Measurements from ENCODE around the gene NELFA. TPM values are rescaled to one million over a fixed set of nuclear protein-coding genes. Genes with fewer than 3 reads are reported as not detected.

Gene NELFA
- total RNA-seq, 1 experiment from 2014 or later = 56.1 TPM

DNA sequence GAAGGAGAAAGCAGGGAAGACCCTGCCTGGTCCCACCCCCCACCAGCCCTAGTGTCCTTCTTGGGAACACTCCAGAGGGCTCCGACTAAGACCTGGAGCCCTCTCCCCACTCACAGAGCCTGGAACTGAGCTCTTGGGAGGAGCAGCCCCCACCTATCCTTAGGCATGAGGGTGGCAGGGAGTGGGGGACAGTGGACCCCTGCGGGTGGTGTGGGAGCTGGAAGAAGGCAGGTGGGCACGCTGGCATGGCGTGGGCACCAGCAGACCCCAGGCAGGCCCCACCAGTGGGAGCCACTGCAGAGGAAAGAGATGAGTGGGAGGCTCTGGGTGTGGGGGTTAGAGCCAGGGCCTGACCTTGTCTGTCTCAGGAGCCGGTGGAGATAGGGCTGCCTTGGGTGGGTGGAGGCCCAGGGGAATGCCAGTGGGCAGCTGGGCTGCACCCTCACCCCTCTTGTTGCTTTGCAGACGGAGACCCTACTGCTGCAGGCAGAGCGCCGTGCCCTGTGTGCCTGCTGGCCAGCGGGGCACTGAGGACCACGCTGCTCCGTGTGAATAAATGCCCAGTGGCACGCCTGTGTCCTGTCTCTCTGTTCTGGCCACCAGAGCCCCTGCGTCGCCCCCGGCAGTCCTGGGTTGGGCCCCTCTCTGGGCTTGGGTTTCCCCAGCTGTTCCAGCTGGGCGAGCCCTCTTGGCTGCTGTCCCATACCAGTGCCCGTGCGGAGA, 34.8 kb upstream of the NELFA start:
- no peak overlapping the region for H3K4me3 ChIP-seq (replicated peaks in 1 of 2; ENCODE audit: low read depth in 1 of 2, low read length in 2 of 2)
- intact Hi-C loops (cut with micrococcal nuclease) = no loop called here
- BruUV-seq (replicated peaks) = TSS peak; percentile 42

DNA sequence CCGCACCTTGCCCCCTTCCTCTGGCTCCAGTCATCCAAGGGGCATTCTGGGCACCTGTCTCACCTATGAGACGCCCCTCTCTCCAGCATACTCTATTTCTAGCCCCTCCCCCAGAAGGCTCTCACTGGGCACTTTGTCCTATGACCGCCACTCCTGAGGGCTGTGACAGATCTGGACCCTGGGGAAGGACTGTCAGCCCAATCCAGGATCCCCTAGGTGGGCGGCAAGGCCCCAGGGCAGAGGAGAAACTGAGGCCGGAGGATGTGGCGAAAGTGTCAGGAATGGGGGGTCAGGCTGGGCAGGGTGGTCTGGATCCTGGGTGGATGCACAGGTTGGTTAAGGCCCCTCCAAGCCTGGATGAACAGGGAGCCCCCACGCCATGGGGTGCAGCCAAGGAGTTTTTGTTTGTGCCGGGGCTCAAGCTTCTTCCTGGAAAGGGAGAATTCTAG, 34.2 kb upstream of the NELFA start:
- peaks cover 7% of the 10 kb centered on the region; the same call in 1 of the 2 replicates for H3K79me2 ChIP-seq (ENCODE audit: insufficient read depth, low read length)
- no peaks in the 10 kb centered on the region for H4K20me1 ChIP-seq (ENCODE audit: insufficient read depth)
- peaks cover 0 to 5% of the 10 kb centered on the region in 2 experiments; a peak in 2 of 4 replicates for H3K36me3 ChIP-seq (ENCODE audit: control insufficient read depth in 1 of 2, insufficient read depth in 2 of 2, low read length in 2 of 2)
- no peak for DNase-seq (ENCODE audit: low read depth, low spot score)
- POLR2A ChIA-PET = no interaction called here
- no TSS peak for BruUV-seq (replicated peaks)
- H3K9me2 ChIP-seq (ENCODE audit: insufficient read depth) = no peaks in the 10 kb centered on the region
- TF ChIP-seq POLR2AphosphoS5 (IDR thresholded peaks at IDR 0.05; ENCODE audit: low read depth, low read length) (no peak), JUND (IDR thresholded peaks at IDR 0.05) (no peak), ZFX (IDR thresholded peaks at IDR 0.05) (no peak), YY1 (IDR thresholded peaks at IDR 0.05; ENCODE audit: extremely low read depth, insufficient replicate concordance, low read depth, low read length) (no peak), CEBPB (IDR thresholded peaks at IDR 0.05; ENCODE audit: low read depth) (no peak), ZNF274 (IDR thresholded peaks at IDR 0.05; ENCODE audit: low read depth, low read length) (no peak), CBX3 (IDR thresholded peaks at IDR 0.05; ENCODE audit: low read depth) (no peak), EGR1 (IDR thresholded peaks at IDR 0.05; ENCODE audit: low read depth) (no peak), FOSL1 (IDR thresholded peaks at IDR 0.05; ENCODE audit: low read depth) (no peak)
- TF ChIP-seq, protein P1, sequence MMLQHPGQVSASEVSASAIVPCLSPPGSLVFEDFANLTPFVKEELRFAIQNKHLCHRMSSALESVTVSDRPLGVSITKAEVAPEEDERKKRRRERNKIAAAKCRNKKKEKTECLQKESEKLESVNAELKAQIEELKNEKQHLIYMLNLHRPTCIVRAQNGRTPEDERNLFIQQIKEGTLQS (IDR thresholded peaks at IDR 0.05) = no peak
- TF ChIP-seq, protein P2, sequence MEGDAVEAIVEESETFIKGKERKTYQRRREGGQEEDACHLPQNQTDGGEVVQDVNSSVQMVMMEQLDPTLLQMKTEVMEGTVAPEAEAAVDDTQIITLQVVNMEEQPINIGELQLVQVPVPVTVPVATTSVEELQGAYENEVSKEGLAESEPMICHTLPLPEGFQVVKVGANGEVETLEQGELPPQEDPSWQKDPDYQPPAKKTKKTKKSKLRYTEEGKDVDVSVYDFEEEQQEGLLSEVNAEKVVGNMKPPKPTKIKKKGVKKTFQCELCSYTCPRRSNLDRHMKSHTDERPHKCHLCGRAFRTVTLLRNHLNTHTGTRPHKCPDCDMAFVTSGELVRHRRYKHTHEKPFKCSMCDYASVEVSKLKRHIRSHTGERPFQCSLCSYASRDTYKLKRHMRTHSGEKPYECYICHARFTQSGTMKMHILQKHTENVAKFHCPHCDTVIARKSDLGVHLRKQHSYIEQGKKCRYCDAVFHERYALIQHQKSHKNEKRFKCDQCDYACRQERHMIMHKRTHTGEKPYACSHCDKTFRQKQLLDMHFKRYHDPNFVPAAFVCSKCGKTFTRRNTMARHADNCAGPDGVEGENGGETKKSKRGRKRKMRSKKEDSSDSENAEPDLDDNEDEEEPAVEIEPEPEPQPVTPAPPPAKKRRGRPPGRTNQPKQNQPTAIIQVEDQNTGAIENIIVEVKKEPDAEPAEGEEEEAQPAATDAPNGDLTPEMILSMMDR (IDR thresholded peaks at IDR 0.05 in 2 of 3, conservative IDR thresholded peaks at IDR 0.05 in 1 of 3; ENCODE audit: borderline replicate concordance in 1 of 3, insufficient read depth in 1 of 3, low read depth in 2 of 3, low read length in 2 of 3) = no peak
- peak overlapping the region; percentile 96 for H3K4me2 ChIP-seq (ENCODE audit: low read length)
- peaks cover 3 to 29% of the 10 kb centered on the region in 2 experiments; a peak in 3 of 4 replicates for H3K4me1 ChIP-seq (ENCODE audit: control insufficient read depth in 1 of 2, insufficient read depth in 2 of 2, low read length in 2 of 2)
- intact Hi-C loops (cut with micrococcal nuclease) = no loop called here
- H3K9me3 ChIP-seq (ENCODE audit: control insufficient read depth in 1 of 2, insufficient read depth in 1 of 2, low read depth in 1 of 2, low read length in 2 of 2) = no peaks in the 10 kb centered on the region; a peak in 1 of 4 replicates
- peak overlapping the region; percentile 70 for H3K9ac ChIP-seq (ENCODE audit: low read length)
- H3K4me3 ChIP-seq (replicated peaks in 1 of 2; ENCODE audit: low read depth in 1 of 2, low read length in 2 of 2) = peak overlapping the region; percentile 71 to 82
- CTCF ChIA-PET = no interaction called here
- H3K27ac ChIP-seq (ENCODE audit: low read depth, low read length) = no peak overlapping the region
- no peak overlapping the region for H2AFZ ChIP-seq (ENCODE audit: low read depth, low read length, poor library complexity, severe bottlenecking)
- ATAC-seq = no peak
- H3K27me3 ChIP-seq (ENCODE audit: insufficient read depth, low read length) = no peaks in the 10 kb centered on the region
- RAD21 ChIA-PET (ENCODE audit: low non-redundant PET in 1 of 2, low total read pairs in 2 of 2, uncharacterized antibody in 2 of 2, unreplicated experiment in 2 of 2) = no interaction called here

More for the DNA sequence above, 34.8 kb upstream of the NELFA start:
- RAD21 ChIA-PET (ENCODE audit: low non-redundant PET in 1 of 2, low total read pairs in 2 of 2, uncharacterized antibody in 2 of 2, unreplicated experiment in 2 of 2) = no interaction called here
- Histone ChIP-seq H3K4me2 (ENCODE audit: low read length) (peak overlapping the region; percentile 96), H3K9me2 (ENCODE audit: insufficient read depth) (no peaks in the 10 kb centered on the region), H3K36me3 (ENCODE audit: control insufficient read depth in 1 of 2, insufficient read depth in 2 of 2, low read length in 2 of 2) (peaks cover 0 to 5% of the 10 kb centered on the region in 2 experiments; a peak in 2 of 4 replicates), H3K79me2 (ENCODE audit: insufficient read depth, low read length) (peaks cover 7% of the 10 kb centered on the region; the same call in 1 of the 2 replicates), H3K4me1 (ENCODE audit: control insufficient read depth in 1 of 2, insufficient read depth in 2 of 2, low read length in 2 of 2) (peaks cover 3 to 31% of the 10 kb centered on the region in 2 experiments; a peak in 3 of 4 replicates), H3K9ac (ENCODE audit: low read length) (no peak overlapping the region), H3K27ac (ENCODE audit: low read depth, low read length) (no peak overlapping the region), H4K20me1 (ENCODE audit: insufficient read depth) (no peaks in the 10 kb centered on the region), H2AFZ (ENCODE audit: low read depth, low read length, poor library complexity, severe bottlenecking) (no peak overlapping the region), H3K9me3 (ENCODE audit: control insufficient read depth in 1 of 2, insufficient read depth in 1 of 2, low read depth in 1 of 2, low read length in 2 of 2) (no peaks in the 10 kb centered on the region; a peak in 1 of 4 replicates), H3K27me3 (ENCODE audit: insufficient read depth, low read length) (no peaks in the 10 kb centered on the region)
- CTCF ChIA-PET = no interaction called here
- DNase-seq (ENCODE audit: low read depth, low spot score) (no peak), ATAC-seq (no peak)
- no peak for TF ChIP-seq ZNF274 (IDR thresholded peaks at IDR 0.05; ENCODE audit: low read depth, low read length)
- no peak for TF ChIP-seq YY1 (IDR thresholded peaks at IDR 0.05; ENCODE audit: extremely low read depth, insufficient replicate concordance, low read depth, low read length)
- no peak for TF ChIP-seq TCF7L2 (IDR thresholded peaks at IDR 0.05; ENCODE audit: borderline replicate concordance, extremely low read depth, insufficient read depth, insufficient read length)
- POLR2A ChIA-PET = no interaction called here

Data from HCT116 (cell line).